Chondrocyte (in vitro differentiated cells): ENCODE measurements around the gene ZSWIM7. TPM values are rescaled to one million over a fixed set of nuclear protein-coding genes. Genes with fewer than 3 reads are reported as not detected.

Experiments used
- DNase-seq: peaks from one replicate; pipeline ENCODE4 v3.0.0; 2021; ENCODE audit warnings: mixed read lengths, low spot score
- H3K27ac Mint-ChIP-seq: one replicate; pipeline ENCODE4 v1.8.0; 2021; ENCODE audit warnings: mild to moderate bottlenecking, moderate library complexity, mixed read lengths; ENCODE audit not compliant: unreplicated experiment
- H3K27me3 Mint-ChIP-seq: 2 replicates; pipeline ENCODE4 v1.8.0; 2021; ENCODE audit warnings: low read depth, mixed read lengths
- H3K36me3 Mint-ChIP-seq: 2 replicates; pipeline ENCODE4 v1.8.0; 2021; ENCODE audit warnings: low read depth, mixed read lengths
- H3K4me1 Mint-ChIP-seq: 2 replicates; pipeline ENCODE4 v1.8.0; 2021; ENCODE audit warnings: low read depth, mild to moderate bottlenecking, mixed read lengths
- H3K4me3 Mint-ChIP-seq: one replicate; pipeline ENCODE4 v1.8.0; 2021; ENCODE audit warnings: mild to moderate bottlenecking, moderate library complexity, mixed read lengths; ENCODE audit not compliant: unreplicated experiment
- H3K9me3 Mint-ChIP-seq: 2 replicates; pipeline ENCODE4 v1.8.0; 2021; ENCODE audit warnings: low read depth, mixed read lengths
- total RNA-seq: library from RNA; stranded (reverse); gene quantifications from 3 replicates; pipeline ENCODE4 v1.2.1, GENCODE V29; 2021
- TF ChIP-seq, protein P1 (sequence below): fragments of 200-600 bp; sonication (generic); IDR thresholded peaks from 2 replicates; pipeline ENCODE4 v1.5.0; 2021; ENCODE audit warnings: antibody characterized with exemption, mild to moderate bottlenecking, moderate library complexity

The ZSWIM7 gene
- total RNA-seq, 1 donor from 2014 or later: 16.7 TPM

DNA sequence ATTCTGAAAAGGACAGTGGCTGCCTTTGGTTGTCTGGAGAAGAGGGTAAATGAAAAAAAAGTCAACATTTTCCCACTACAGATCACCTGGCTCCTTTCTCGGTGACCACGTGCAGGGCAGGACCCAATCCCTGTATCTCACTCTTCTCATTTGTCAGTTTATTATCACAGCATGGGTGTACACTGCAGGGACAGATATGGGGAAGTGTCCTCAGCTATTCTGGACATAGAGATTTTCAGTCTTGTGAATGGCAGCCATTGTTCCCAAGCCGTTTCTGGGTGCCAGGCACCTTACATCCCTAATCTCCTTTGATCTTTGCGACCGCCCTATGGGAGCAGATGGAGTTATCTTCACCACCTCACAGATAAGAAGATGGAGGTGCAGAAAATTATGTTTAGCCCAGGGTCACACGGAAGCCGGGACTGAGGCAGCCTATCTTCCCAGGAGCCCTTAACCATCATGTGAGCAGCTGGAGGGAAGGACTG, 47.4 kb downstream of the ZSWIM7 start:
- no peak overlapping the region for H3K27ac Mint-ChIP-seq

DNA sequence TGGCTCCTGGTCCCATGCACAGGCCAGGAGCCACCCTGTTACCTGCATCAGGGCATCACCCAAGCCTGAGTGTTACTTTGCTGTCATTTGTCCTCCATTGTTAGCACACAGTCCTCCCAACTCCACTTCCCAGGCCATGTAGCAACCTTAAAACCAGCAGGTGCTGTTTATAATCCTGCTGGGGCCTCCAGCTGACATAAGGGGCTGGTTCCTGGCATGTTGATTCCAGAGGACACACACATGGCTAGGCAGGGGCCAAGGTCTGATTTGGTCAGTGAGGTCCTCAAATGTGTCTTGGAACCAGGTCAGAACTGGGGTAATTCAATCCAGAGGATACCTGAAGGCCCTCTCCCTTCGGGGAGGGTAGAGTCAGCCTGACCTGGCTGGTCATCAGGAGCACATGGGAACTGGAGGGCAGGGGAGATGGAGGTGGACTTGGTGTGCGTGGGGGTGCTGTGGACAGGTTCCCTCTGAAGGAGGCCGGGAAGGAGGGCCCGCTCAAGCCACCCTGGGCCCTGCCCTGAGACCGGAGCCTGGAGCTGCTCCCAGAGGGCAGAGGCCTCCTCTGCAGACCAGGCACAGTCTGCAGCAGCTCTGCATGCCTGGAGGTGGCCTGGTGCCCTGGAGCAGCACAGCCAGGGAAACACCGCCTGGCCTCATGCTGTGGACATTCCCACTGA, 48.0 kb downstream of the ZSWIM7 start:
- DNase-seq: no peak
- Mint-ChIP-seq H3K27ac (no peak overlapping the region), H3K36me3 (peaks cover 3% of the 10 kb centered on the region), H3K27me3 (no peaks in the 10 kb centered on the region), H3K4me3 (no peak overlapping the region), H3K4me1 (peaks cover 42% of the 10 kb centered on the region), H3K9me3 (no peaks in the 10 kb centered on the region)
- TF ChIP-seq, protein P1, sequence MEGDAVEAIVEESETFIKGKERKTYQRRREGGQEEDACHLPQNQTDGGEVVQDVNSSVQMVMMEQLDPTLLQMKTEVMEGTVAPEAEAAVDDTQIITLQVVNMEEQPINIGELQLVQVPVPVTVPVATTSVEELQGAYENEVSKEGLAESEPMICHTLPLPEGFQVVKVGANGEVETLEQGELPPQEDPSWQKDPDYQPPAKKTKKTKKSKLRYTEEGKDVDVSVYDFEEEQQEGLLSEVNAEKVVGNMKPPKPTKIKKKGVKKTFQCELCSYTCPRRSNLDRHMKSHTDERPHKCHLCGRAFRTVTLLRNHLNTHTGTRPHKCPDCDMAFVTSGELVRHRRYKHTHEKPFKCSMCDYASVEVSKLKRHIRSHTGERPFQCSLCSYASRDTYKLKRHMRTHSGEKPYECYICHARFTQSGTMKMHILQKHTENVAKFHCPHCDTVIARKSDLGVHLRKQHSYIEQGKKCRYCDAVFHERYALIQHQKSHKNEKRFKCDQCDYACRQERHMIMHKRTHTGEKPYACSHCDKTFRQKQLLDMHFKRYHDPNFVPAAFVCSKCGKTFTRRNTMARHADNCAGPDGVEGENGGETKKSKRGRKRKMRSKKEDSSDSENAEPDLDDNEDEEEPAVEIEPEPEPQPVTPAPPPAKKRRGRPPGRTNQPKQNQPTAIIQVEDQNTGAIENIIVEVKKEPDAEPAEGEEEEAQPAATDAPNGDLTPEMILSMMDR: no peak

More for the DNA sequence above, 47.4 kb downstream of the ZSWIM7 start:
- Mint-ChIP-seq H3K4me3 (no peak overlapping the region), H3K36me3 (peaks cover 3% of the 10 kb centered on the region), H3K4me1 (peaks cover 36% of the 10 kb centered on the region), H3K27me3 (no peaks in the 10 kb centered on the region), H3K9me3 (no peaks in the 10 kb centered on the region)
- no peak for DNase-seq
- TF ChIP-seq, protein P1: no peak

DNA sequence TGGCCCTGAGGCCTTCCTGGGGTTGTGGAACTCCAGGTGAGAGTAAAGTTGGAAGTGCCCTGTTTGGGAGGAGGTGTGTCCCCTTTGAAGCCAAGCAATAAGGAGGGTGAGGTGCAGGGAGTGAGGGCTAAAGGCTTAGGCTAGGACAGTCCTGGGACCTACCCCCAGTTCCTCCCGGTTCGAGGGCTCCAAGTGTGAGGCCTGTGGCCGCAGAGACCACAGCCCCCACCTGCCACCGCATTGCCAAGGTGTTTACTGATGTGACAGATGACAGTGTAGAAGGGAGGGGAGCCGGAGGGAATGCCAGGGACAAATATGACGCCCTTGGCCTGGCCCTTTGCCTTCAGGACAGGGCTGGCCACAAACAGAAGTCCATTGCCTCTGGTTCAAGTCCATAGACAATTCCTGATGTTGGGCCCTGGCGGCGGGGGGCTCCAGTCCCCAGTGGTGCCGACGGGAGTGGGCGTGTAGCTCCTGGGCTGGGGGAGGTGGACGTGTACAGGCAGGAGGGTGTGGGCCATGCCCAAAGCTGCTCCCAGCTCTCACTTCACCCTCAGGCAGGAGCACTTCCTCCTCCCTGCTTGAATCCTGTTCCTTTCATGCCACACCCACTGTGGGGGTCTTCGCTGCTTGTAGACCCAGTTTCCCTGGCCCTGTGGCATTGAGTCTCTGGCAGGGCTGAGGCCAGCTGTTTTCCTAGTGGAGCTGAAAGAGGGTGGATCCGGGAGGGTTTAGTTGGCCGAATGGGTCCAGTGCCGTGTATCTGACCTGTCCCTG, 51.3 kb downstream of the ZSWIM7 start:
- no peak for DNase-seq
- Mint-ChIP-seq H3K4me3 (peak overlapping the region; percentile 4), H3K4me1 (peaks cover 31% of the 10 kb centered on the region), H3K36me3 (peaks cover 3% of the 10 kb centered on the region), H3K27me3 (no peaks in the 10 kb centered on the region), H3K27ac (no peak overlapping the region), H3K9me3 (no peaks in the 10 kb centered on the region)
- TF ChIP-seq, protein P1: no peak

DNA sequence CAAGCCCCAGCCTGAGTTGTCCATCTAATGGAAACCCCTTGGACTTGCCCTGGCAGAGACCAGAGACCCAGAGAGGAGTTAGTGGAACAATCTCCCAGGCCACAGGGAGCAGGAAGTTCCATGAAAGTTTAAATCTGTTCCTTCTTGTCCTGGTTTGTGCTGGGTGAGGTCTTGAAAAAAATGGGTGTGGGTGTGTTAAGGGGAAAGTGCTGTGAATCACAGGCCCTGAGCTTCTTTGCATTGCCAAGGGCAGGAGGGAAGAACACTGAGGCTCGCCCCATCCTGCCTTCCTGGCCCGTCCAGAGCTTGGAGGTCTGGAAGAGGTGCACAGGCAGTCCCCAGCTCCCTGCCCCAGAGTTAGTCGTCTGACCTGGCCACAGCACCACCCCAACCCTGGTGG, 52.2 kb downstream of the ZSWIM7 start:
- TF ChIP-seq, protein P1: no peak
- no peak for DNase-seq
- Mint-ChIP-seq H3K4me3 (peak overlapping the region; percentile 77), H3K9me3 (no peaks in the 10 kb centered on the region), H3K27ac (peak overlapping the region; percentile 42), H3K4me1 (peaks cover 28% of the 10 kb centered on the region), H3K36me3 (peaks cover 3% of the 10 kb centered on the region), H3K27me3 (no peaks in the 10 kb centered on the region)

DNA sequence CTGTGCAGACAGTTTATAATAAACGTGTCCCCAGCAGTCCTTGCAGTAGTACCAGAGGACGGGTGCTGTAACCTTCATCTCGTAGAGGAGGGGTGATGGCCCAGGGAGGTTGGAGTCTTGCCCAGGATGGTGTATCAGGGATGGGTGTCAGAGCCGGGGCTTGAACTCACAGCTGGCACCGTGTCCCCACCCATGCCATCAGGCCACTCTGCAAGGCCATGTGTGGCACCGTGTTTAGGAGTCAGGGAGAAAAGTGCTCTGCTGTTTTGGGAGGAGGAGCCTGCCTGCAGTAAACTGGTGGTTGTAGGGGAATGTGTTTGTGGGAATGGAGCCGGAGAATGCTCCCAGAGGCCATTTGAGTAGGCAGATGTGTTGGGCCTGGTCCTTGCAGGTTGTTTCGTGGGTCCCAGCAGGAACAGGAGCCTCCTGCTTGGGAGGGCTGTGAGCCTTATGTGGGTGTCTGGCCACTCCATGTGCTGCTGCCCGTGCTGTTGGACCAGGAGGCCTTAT, 52.8 kb downstream of the ZSWIM7 start:
- Mint-ChIP-seq H3K27ac (peak overlapping the region; percentile 71), H3K4me1 (peaks cover 28% of the 10 kb centered on the region), H3K36me3 (peaks cover 3% of the 10 kb centered on the region), H3K9me3 (no peaks in the 10 kb centered on the region), H3K4me3 (peak overlapping the region; percentile 77), H3K27me3 (no peaks in the 10 kb centered on the region)
- TF ChIP-seq, protein P1: no peak
- no peak for DNase-seq
